Mesendoderm (in vitro differentiated cells): ENCODE results near the gene USP32.

Source experiments
- DNase-seq: peaks from one replicate; pipeline ENCODE4 v3.0.0; 2013
- H2AK5ac ChIP-seq: 2 replicates; pipeline ENCODE4 v1.6.1; 2013; ENCODE audit warnings: low read length, inconsistent platforms
- H2BK120ac ChIP-seq: 2 replicates; pipeline ENCODE4 v1.6.1; 2013; ENCODE audit warnings: low read depth, mild to moderate bottlenecking, low read length, moderate library complexity, mixed read lengths
- H2BK15ac ChIP-seq: replicated peaks from 2 replicates; pipeline ENCODE4 v1.6.1; 2013; ENCODE audit warnings: low read depth, mild to moderate bottlenecking, moderate library complexity
- H2BK5ac ChIP-seq: 2 replicates; pipeline ENCODE4 v1.6.1; 2013; ENCODE audit warnings: low read length, inconsistent platforms
- H3K18ac ChIP-seq: 2 replicates; pipeline ENCODE4 v1.6.1; 2013; ENCODE audit warnings: mild to moderate bottlenecking, low read length, mixed read lengths
- H3K23ac ChIP-seq: one replicate; pipeline ENCODE4 v1.6.1; 2013; ENCODE audit warnings: low read length
- H3K27ac ChIP-seq: 2 replicates; pipeline ENCODE4 v1.5.1; 2013; ENCODE audit warnings: low read depth, mild to moderate bottlenecking, inconsistent platforms, low read length, moderate library complexity
- H3K27me3 ChIP-seq: 2 replicates; pipeline ENCODE4 v1.6.1; 2013; ENCODE audit warnings: low read length, control low read depth, mild to moderate bottlenecking, inconsistent platforms; ENCODE audit not compliant: insufficient read depth, poor library complexity
- H3K36me3 ChIP-seq: 2 replicates; pipeline ENCODE4 v1.6.1; 2013; ENCODE audit warnings: low read length, inconsistent platforms; ENCODE audit not compliant: control insufficient read depth, insufficient read depth
- H3K4ac ChIP-seq: one replicate; pipeline ENCODE4 v1.6.1; 2013; ENCODE audit warnings: low read depth, mild to moderate bottlenecking, low read length, moderate library complexity
- H3K4me1 ChIP-seq: 2 replicates; pipeline ENCODE4 v1.6.1; 2013; ENCODE audit warnings: low read depth, low read length, inconsistent platforms; ENCODE audit not compliant: control insufficient read depth
- H3K4me2 ChIP-seq: 2 replicates; pipeline ENCODE4 v1.6.1; 2013; ENCODE audit warnings: low read length
- H3K4me3 ChIP-seq: 2 replicates; pipeline ENCODE4 v1.5.1; 2013; ENCODE audit warnings: mild to moderate bottlenecking, low read length
- H3K56ac ChIP-seq: one replicate; pipeline ENCODE4 v1.6.1; 2013; ENCODE audit warnings: low read length
- H3K79me1 ChIP-seq: 2 replicates; pipeline ENCODE4 v1.6.1; 2013; ENCODE audit warnings: low read length, inconsistent platforms
- H3K79me2 ChIP-seq: 2 replicates; pipeline ENCODE4 v1.6.1; 2013; ENCODE audit warnings: mild to moderate bottlenecking, low read length; ENCODE audit not compliant: control insufficient read depth, insufficient read depth
- H3K9ac ChIP-seq: 2 replicates; pipeline ENCODE4 v1.6.1; 2013; ENCODE audit warnings: low read length, inconsistent platforms
- H4K5ac ChIP-seq: one replicate; pipeline ENCODE4 v1.6.1; 2013; ENCODE audit warnings: low read length
- H4K8ac ChIP-seq: one replicate; pipeline ENCODE4 v1.6.1; 2013; ENCODE audit warnings: low read depth, mild to moderate bottlenecking, control low read depth, low read length, moderate library complexity
- WGBS: extraction: QIAGEN DNeasy Blood & Tissue Kit; methylation state at CpG from one replicate; pipeline ENCODE4 v1.1.7; 2013; ENCODE audit warnings: low lambda C conversion rate, missing lambda C conversion rate; ENCODE audit not compliant: insufficient coverage; ENCODE audit errors: extremely low coverage; 5-methylcytosine and 5-hydroxymethylcytosine counted together

Gene USP32

DNA sequence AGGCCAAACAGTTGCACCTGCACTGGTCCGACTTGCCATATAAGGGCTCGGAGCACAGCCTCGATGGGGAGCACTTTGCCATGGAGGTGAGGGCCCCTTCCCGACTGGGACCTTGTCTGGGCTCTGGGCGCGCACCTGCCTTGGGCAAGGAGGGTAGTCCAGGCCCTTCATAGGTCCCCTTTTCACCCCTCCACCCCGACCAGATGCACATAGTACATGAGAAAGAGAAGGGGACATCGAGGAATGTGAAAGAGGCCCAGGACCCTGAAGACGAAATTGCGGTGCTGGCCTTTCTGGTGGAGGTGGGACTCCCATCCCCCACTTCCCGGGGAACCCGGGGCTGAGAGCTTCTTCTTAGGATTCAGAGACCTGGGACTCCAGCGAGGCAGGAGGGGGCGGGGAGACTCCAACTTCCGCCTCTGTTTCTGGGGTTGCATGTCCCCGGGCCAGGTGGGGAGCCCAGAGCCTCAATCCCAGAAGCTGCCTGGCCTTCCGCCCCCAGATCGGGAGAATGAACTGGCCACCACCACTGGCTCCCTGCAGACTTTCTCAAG, 234.4 kb downstream of the USP32 start:
- DNase-seq = no peak
- Histone ChIP-seq H2BK15ac (no peak overlapping the region), H3K79me2 (no peaks in the 10 kb centered on the region), H3K56ac (no peak overlapping the region), H3K27ac (no peak overlapping the region), H2AK5ac (no peak overlapping the region), H3K18ac (no peak overlapping the region), H3K4ac (no peak overlapping the region), H3K4me2 (no peak overlapping the region), H3K9ac (no peak overlapping the region), H3K4me1 (peaks cover 10% of the 10 kb centered on the region), H4K8ac (no peak overlapping the region), H3K79me1 (no peaks in the 10 kb centered on the region), H3K23ac (no peak overlapping the region), H3K4me3 (no peak overlapping the region), H2BK120ac (no peak overlapping the region), H3K27me3 (no peaks in the 10 kb centered on the region), H3K36me3 (no peaks in the 10 kb centered on the region), H2BK5ac (no peak overlapping the region), H4K5ac (no peak overlapping the region)
- WGBS = no CpG with 5 or more reads among the region's 18 CpGs

GRCh38 chr17:60156746-60157145, 235.2 kb downstream of the USP32 start:
- no peak overlapping the region for H3K18ac ChIP-seq
- DNase-seq = no peak
- no peak overlapping the region for H3K23ac ChIP-seq
- H3K27me3 ChIP-seq = no peaks in the 10 kb centered on the region
- no peaks in the 10 kb centered on the region for H3K79me1 ChIP-seq
- no peak overlapping the region for H4K8ac ChIP-seq
- H3K56ac ChIP-seq = no peak overlapping the region
- no peak overlapping the region for H3K4me3 ChIP-seq
- no peak overlapping the region for H3K4ac ChIP-seq
- H3K27ac ChIP-seq = no peak overlapping the region
- no peak overlapping the region for H2BK15ac ChIP-seq
- H3K9ac ChIP-seq = no peak overlapping the region
- no peak overlapping the region for H2BK5ac ChIP-seq
- no peaks in the 10 kb centered on the region for H3K36me3 ChIP-seq
- H3K79me2 ChIP-seq = no peaks in the 10 kb centered on the region
- no peak overlapping the region for H2BK120ac ChIP-seq
- H4K5ac ChIP-seq = no peak overlapping the region
- no CpG with 5 or more reads among the region's 8 CpGs for WGBS
- no peak overlapping the region for H2AK5ac ChIP-seq
- peaks cover 7% of the 10 kb centered on the region for H3K4me1 ChIP-seq
- H3K4me2 ChIP-seq = no peak overlapping the region

- no peak overlapping the region for H3K27ac ChIP-seq
- H2BK120ac ChIP-seq = no peak overlapping the region
- H4K5ac ChIP-seq = no peak overlapping the region
- no peak overlapping the region for H4K8ac ChIP-seq
- H3K4me2 ChIP-seq = no peak overlapping the region
- peaks cover 7% of the 10 kb centered on the region for H3K27me3 ChIP-seq
- no peak overlapping the region for H2BK5ac ChIP-seq
- H3K4me3 ChIP-seq = no peak overlapping the region
- no peak overlapping the region for H3K56ac ChIP-seq
- no peaks in the 10 kb centered on the region for H3K79me2 ChIP-seq
- no peaks in the 10 kb centered on the region for H3K4me1 ChIP-seq
- H2BK15ac ChIP-seq = no peak overlapping the region
- H3K23ac ChIP-seq = no peak overlapping the region
- H3K4ac ChIP-seq = no peak overlapping the region
- no peak overlapping the region for H2AK5ac ChIP-seq
- no peak overlapping the region for H3K18ac ChIP-seq
- no peak overlapping the region for H3K9ac ChIP-seq
- H3K36me3 ChIP-seq = no peaks in the 10 kb centered on the region
- no peak for DNase-seq
- WGBS = no CpG with 5 or more reads among the region's 9 CpGs
- H3K79me1 ChIP-seq = no peaks in the 10 kb centered on the region
Measured at GRCh38 chr17:60155815-60156214, 236.1 kb downstream of the USP32 start.

DNA sequence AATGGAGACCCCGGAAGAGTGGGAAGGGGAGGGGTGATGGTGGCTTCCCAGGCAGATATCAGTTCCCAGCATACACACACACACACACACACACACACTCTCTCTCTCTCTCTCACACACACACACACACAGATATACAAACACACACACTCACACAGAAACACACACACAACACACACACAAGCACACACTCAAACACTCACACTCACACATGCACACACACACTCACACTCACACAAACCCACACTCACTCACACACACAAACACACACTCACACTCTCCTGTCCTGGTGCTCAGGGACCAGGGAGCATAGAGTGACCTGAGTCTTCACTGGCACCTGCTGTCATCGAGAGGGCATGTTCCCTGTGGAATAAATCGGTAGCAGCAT, 236.5 kb downstream of the USP32 start:
- no peak overlapping the region for H4K8ac ChIP-seq
- H3K23ac ChIP-seq = no peak overlapping the region
- H3K79me1 ChIP-seq = no peaks in the 10 kb centered on the region
- no peak overlapping the region for H3K9ac ChIP-seq
- no peak overlapping the region for H3K4ac ChIP-seq
- no peak overlapping the region for H2BK5ac ChIP-seq
- no peak overlapping the region for H2BK120ac ChIP-seq
- H3K4me3 ChIP-seq = no peak overlapping the region
- peaks cover 10% of the 10 kb centered on the region for H3K27me3 ChIP-seq
- H3K56ac ChIP-seq = no peak overlapping the region
- H2AK5ac ChIP-seq = no peak overlapping the region
- no peaks in the 10 kb centered on the region for H3K79me2 ChIP-seq
- H3K36me3 ChIP-seq = no peaks in the 10 kb centered on the region
- no peak overlapping the region for H4K5ac ChIP-seq
- no peak overlapping the region for H3K4me2 ChIP-seq
- no CpG with 5 or more reads among the region's 3 CpGs for WGBS
- no peak overlapping the region for H2BK15ac ChIP-seq
- H3K4me1 ChIP-seq = no peaks in the 10 kb centered on the region
- no peak for DNase-seq
- H3K18ac ChIP-seq = no peak overlapping the region
- H3K27ac ChIP-seq = no peak overlapping the region

DNA sequence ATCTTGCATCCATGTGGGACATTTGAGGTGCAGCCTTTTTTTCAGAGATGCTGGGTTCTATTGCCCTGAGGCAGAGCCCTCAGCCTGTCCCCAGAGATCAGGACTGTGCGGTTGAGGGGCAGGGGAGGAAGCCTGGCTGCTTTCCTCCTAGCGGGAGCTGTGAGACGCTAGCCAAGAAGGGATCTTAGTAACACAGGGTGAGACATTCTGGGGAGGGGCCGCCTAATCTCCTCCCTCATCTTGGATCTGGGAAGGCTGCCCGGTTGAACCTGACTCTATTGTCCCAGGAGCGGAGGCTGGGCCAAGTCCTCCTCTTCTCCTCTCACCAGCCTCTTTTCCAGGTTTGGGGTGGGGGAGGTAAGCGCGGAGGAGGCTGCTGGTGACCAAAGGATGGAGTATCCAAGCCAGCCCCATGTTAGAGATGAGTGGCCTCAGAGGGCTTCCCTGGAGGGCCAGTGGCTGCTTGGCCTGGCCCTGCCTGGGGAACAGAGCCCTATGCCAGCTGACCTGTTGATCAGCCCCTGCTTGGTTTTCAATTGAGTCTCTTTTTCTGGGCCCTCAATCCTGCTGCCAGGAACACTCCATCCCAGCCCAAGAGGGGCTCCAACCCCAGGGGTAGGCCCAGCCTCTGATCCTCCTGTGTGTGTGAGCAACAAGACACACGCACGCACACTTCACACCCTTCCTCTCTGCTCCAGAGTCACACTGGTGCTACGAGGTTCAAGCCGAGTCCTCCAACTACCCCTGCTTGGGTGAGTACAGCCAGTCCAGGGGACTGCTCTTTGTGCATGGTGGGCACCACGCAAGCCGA, 237.1 kb downstream of the USP32 start:
- no peak overlapping the region for H3K18ac ChIP-seq
- H3K79me2 ChIP-seq = no peaks in the 10 kb centered on the region
- H3K27me3 ChIP-seq = peaks cover 14% of the 10 kb centered on the region
- H4K8ac ChIP-seq = no peak overlapping the region
- no peak overlapping the region for H2AK5ac ChIP-seq
- H2BK120ac ChIP-seq = no peak overlapping the region
- no peak overlapping the region for H3K23ac ChIP-seq
- no peak overlapping the region for H4K5ac ChIP-seq
- H3K79me1 ChIP-seq = no peaks in the 10 kb centered on the region
- no peaks in the 10 kb centered on the region for H3K4me1 ChIP-seq
- H3K27ac ChIP-seq = no peak overlapping the region
- H3K9ac ChIP-seq = no peak overlapping the region
- no peak overlapping the region for H3K56ac ChIP-seq
- no peak overlapping the region for H2BK5ac ChIP-seq
- H3K4ac ChIP-seq = no peak overlapping the region
- no peak overlapping the region for H3K4me2 ChIP-seq
- no peak overlapping the region for H3K4me3 ChIP-seq
- DNase-seq = no peak
- H3K36me3 ChIP-seq = no peaks in the 10 kb centered on the region
- no CpG with 5 or more reads among the region's 14 CpGs for WGBS
- H2BK15ac ChIP-seq = no peak overlapping the region
